HEK293 (cell line): Measurements from ENCODE around the gene CORO2B.

Source experiments
- CTCF ChIA-PET: fragments of 350-600 bp; formaldehyde crosslinking; extraction: SDS; loops from one replicate; lab custom pipeline; 2021; ENCODE audit warnings: antibody characterized with exemption; lab: Yijun Ruan, JAX
- POLR2A ChIA-PET: fragments of 300-600 bp; formaldehyde crosslinking; extraction: SDS; loops from one replicate; lab custom pipeline; 2020; ENCODE audit warnings: antibody characterized with exemption, inconsistent platforms; lab: Yijun Ruan, JAX
- H3K27ac ChIP-seq: fragments of 200-500 bp; sonication (Bioruptor generic); 2 replicates; pipeline ENCODE4 v1.5.1; 2014; ENCODE audit warnings: low read depth, low read length, control low read depth, inconsistent platforms; ENCODE audit errors: extremely low read depth
- H3K36me3 ChIP-seq, 2 experiments: fragments of 200-500 bp in 1 of 2; sonication (Bioruptor generic) in 1 of 2; 1 replicate in 1 of 2; 2 replicates in 1 of 2; pipeline ENCODE4 v1.5.1; 2014 to 2017; ENCODE audit warnings: inconsistent platforms in 2 of 2, low read length in 2 of 2; ENCODE audit not compliant: control insufficient read depth in 2 of 2, insufficient read depth in 1 of 2
- H3K4me1 ChIP-seq: fragments of 200-500 bp; sonication (Bioruptor generic); 2 replicates; pipeline ENCODE4 v1.5.1; 2014; ENCODE audit warnings: mild to moderate bottlenecking, low read length, inconsistent platforms; ENCODE audit not compliant: control insufficient read depth, insufficient read depth
- H3K4me3 ChIP-seq: 2 replicates; pipeline ENCODE4 v1.5.1; 2011; ENCODE audit warnings: low read depth, mild to moderate bottlenecking, control low read depth, low read length, moderate library complexity
- H3K9me3 ChIP-seq: fragments of 200-500 bp; sonication (Bioruptor generic); 2 replicates; pipeline ENCODE4 v1.5.1; 2014; ENCODE audit warnings: low read depth, low read length, inconsistent platforms; ENCODE audit not compliant: control insufficient read depth, insufficient read depth
- BCL11A ChIP-seq: fragments of 450-650 bp; formaldehyde crosslinking; IDR thresholded peaks from 2 replicates; pipeline ENCODE4 v1.5.1; 2016; ENCODE audit warnings: low read depth, missing biosample characterization, missing genetic modification characterization
- GLIS2 ChIP-seq: fragments of 450-650 bp; formaldehyde crosslinking; IDR thresholded peaks from 2 replicates; pipeline ENCODE4 v1.5.1; 2016; ENCODE audit warnings: missing biosample characterization, missing genetic modification characterization
- HOXD13 ChIP-seq: sonication (generic); formaldehyde crosslinking; IDR thresholded peaks from 2 replicates; pipeline ENCODE4 v1.8.0; 2022; ENCODE audit warnings: missing genetic modification reagents, borderline replicate concordance
- MEIS1 ChIP-seq: sonication (generic); formaldehyde crosslinking; IDR thresholded peaks from 2 replicates; pipeline ENCODE4 v1.8.1; 2022; ENCODE audit warnings: missing genetic modification reagents, mild to moderate bottlenecking, borderline replicate concordance
- SALL2 ChIP-seq: fragments of 450-650 bp; formaldehyde crosslinking; IDR thresholded peaks from 2 replicates; pipeline ENCODE4 v1.5.0; 2017; ENCODE audit warnings: missing biosample characterization, mild to moderate bottlenecking, missing genetic modification characterization, borderline replicate concordance
- SCRT2 ChIP-seq: fragments of 450-650 bp; formaldehyde crosslinking; IDR thresholded peaks from 2 replicates; pipeline ENCODE4 v1.5.1; 2016; ENCODE audit warnings: missing biosample characterization, missing genetic modification characterization
- SP7 ChIP-seq: fragments of 450-650 bp; formaldehyde crosslinking; IDR thresholded peaks from 2 replicates; pipeline ENCODE4 v1.5.1; 2016; ENCODE audit warnings: missing biosample characterization, missing genetic modification characterization
- ZBTB20 ChIP-seq: fragments of 450-650 bp; formaldehyde crosslinking; IDR thresholded peaks from 2 replicates; pipeline ENCODE4 v1.5.1; 2016; ENCODE audit warnings: missing biosample characterization, missing genetic modification characterization
- ZNF266 ChIP-seq: fragments of 450-650 bp; formaldehyde crosslinking; IDR thresholded peaks from 2 replicates; pipeline ENCODE4 v1.5.1; 2016; ENCODE audit warnings: missing biosample characterization, missing genetic modification characterization, low read depth
- ZNF292 ChIP-seq: fragments of 450-650 bp; formaldehyde crosslinking; IDR thresholded peaks from 2 replicates; pipeline ENCODE4 v1.5.1; 2016; ENCODE audit warnings: low read depth, missing biosample characterization, missing genetic modification characterization, borderline replicate concordance
- ZNF335 ChIP-seq: fragments of 450-650 bp; formaldehyde crosslinking; conservative IDR thresholded peaks from 2 replicates; pipeline ENCODE4 v1.5.1; 2016; ENCODE audit warnings: missing biosample characterization, missing genetic modification characterization
- ZNF350 ChIP-seq: fragments of 450-650 bp; formaldehyde crosslinking; IDR thresholded peaks from 2 replicates; pipeline ENCODE4 v1.5.0; 2017; ENCODE audit warnings: missing biosample characterization, mild to moderate bottlenecking, missing genetic modification characterization
- ZNF416 ChIP-seq: fragments of 450-650 bp; formaldehyde crosslinking; IDR thresholded peaks from 2 replicates; pipeline ENCODE4 v1.5.1; 2016; ENCODE audit warnings: missing biosample characterization, missing genetic modification characterization
- ZNF426 ChIP-seq: fragments of 450-650 bp; formaldehyde crosslinking; IDR thresholded peaks from 2 replicates; pipeline ENCODE4 v1.5.1; 2017; ENCODE audit warnings: missing biosample characterization, missing genetic modification characterization, mild to moderate bottlenecking, inconsistent platforms, moderate library complexity
- ZNF514 ChIP-seq: fragments of 450-650 bp; formaldehyde crosslinking; IDR thresholded peaks from 2 replicates; pipeline ENCODE4 v1.5.1; 2016; ENCODE audit warnings: missing biosample characterization, missing genetic modification characterization
- ZNF530 ChIP-seq: fragments of 450-650 bp; formaldehyde crosslinking; IDR thresholded peaks from 2 replicates; pipeline ENCODE4 v1.5.1; 2016; ENCODE audit warnings: low read depth, missing biosample characterization, missing genetic modification characterization
- ZNF544 ChIP-seq: fragments of 450-650 bp; formaldehyde crosslinking; IDR thresholded peaks from 2 replicates; pipeline ENCODE4 v1.5.0; 2017; ENCODE audit warnings: missing biosample characterization, missing genetic modification characterization
- ZNF600 ChIP-seq: fragments of 450-650 bp; formaldehyde crosslinking; IDR thresholded peaks from 2 replicates; pipeline ENCODE4 v1.5.1; 2016; ENCODE audit warnings: missing biosample characterization, missing genetic modification characterization
- ZNF664 ChIP-seq: fragments of 450-650 bp; formaldehyde crosslinking; IDR thresholded peaks from 2 replicates; pipeline ENCODE4 v1.5.1; 2016; ENCODE audit warnings: missing biosample characterization, missing genetic modification characterization
- ZNF768 ChIP-seq: fragments of 450-650 bp; formaldehyde crosslinking; IDR thresholded peaks from 2 replicates; pipeline ENCODE4 v1.5.1; 2018; ENCODE audit warnings: missing biosample characterization, mild to moderate bottlenecking, missing genetic modification characterization
- TF ChIP-seq, protein P1 (sequence below): fragments of 450-650 bp; formaldehyde crosslinking; IDR thresholded peaks from 2 replicates; pipeline ENCODE4 v1.5.1; 2016; ENCODE audit warnings: missing biosample characterization, missing genetic modification characterization
- TF ChIP-seq, protein P2 (sequence below): fragments of 450-650 bp; formaldehyde crosslinking; IDR thresholded peaks from 2 replicates; pipeline ENCODE4 v1.5.1; 2016; ENCODE audit warnings: missing biosample characterization, missing genetic modification characterization
- TF ChIP-seq, protein P3 (sequence below): fragments of 450-650 bp; IDR thresholded peaks from 2 replicates; pipeline ENCODE4 v1.5.1; 2018; ENCODE audit warnings: missing biosample characterization, missing genetic modification characterization
- TF ChIP-seq, protein P4 (sequence below): fragments of 450-650 bp; formaldehyde crosslinking; IDR thresholded peaks from 2 replicates; pipeline ENCODE4 v1.5.1; 2016; ENCODE audit warnings: missing biosample characterization, missing genetic modification characterization
- TF ChIP-seq, protein P5 (sequence below): fragments of 450-650 bp; formaldehyde crosslinking; IDR thresholded peaks from 2 replicates; pipeline ENCODE4; 2016; ENCODE audit warnings: missing biosample characterization, missing genetic modification characterization

Gene CORO2B

DNA sequence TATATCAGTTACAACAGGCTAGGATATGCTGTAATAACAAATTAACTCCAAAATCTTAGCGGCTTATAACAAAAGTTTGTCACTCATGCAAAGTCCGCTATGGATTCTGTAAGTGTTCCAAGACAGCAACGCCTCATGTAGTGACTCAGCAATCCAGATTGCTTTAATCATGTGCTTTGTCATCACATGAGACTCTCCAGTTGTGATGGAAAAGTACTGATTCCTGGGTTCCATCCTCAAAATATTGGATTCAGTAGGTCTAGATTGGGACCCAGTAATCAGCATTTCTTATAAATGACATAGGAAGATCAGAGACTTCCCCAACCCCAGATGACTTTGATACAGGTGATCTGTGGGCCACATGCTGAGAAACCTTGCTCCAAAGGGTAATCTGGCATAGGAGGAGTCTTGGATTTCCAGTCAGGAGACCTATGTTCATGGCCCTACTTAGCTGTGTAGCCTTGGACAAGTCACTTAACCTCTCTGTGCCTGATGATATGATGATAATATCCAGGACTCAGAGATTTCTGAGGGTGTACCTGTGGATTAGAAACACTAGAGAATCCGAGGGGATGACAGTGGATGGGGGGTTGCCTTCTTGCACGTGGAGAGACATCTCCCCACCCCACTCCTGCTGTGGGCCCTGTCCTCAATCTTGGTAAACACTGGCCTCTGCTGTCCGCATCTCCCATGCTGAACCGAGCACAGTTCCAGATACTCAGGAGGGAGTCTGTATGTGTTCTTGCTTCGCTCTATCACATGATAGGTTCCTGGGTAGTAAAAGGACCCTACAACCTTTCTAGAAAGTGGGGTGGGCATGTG is 65.5 kb downstream of the CORO2B start:
- peaks cover 5% of the 10 kb centered on the region; the same call in 1 of the 2 replicates for H3K4me1 ChIP-seq
- no peak overlapping the region for H3K27ac ChIP-seq
- CTCF ChIA-PET, result interaction anchor here (0.7 to 1.2 kb wide), 2 partner anchors 12 to 29 kb away, joined by 3 read pairs; no protein-coding TSS in a partner anchor
- no peaks in the 10 kb centered on the region for H3K9me3 ChIP-seq
- H3K4me3 ChIP-seq, result no peak overlapping the region
- H3K36me3 ChIP-seq, result no peaks in the 10 kb centered on the region; a peak in 1 of 3 replicates
- TF ChIP-seq ZNF600 (tag by site-specific recombination) (peak; percentile 39; the same call in 1 of the 2 replicates), ZNF530 (tag by site-specific recombination) (no peak), ZNF768 (tag by site-specific recombination) (peak; percentile 89), ZBTB20 (tag by site-specific recombination) (peak; percentile 92), SALL2 (tag by site-specific recombination) (no peak)
- TF ChIP-seq, protein P1, sequence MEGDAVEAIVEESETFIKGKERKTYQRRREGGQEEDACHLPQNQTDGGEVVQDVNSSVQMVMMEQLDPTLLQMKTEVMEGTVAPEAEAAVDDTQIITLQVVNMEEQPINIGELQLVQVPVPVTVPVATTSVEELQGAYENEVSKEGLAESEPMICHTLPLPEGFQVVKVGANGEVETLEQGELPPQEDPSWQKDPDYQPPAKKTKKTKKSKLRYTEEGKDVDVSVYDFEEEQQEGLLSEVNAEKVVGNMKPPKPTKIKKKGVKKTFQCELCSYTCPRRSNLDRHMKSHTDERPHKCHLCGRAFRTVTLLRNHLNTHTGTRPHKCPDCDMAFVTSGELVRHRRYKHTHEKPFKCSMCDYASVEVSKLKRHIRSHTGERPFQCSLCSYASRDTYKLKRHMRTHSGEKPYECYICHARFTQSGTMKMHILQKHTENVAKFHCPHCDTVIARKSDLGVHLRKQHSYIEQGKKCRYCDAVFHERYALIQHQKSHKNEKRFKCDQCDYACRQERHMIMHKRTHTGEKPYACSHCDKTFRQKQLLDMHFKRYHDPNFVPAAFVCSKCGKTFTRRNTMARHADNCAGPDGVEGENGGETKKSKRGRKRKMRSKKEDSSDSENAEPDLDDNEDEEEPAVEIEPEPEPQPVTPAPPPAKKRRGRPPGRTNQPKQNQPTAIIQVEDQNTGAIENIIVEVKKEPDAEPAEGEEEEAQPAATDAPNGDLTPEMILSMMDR, result 0 out of 2 replicates have a peak, but pooled peaks have one; percentile 20
- TF ChIP-seq, protein P2, sequence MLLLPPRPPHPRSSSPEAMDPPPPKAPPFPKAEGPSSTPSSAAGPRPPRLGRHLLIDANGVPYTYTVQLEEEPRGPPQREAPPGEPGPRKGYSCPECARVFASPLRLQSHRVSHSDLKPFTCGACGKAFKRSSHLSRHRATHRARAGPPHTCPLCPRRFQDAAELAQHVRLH (tag by site-specific recombination), result 0 out of 2 replicates have a peak, but pooled peaks have one; percentile 47
- POLR2A ChIA-PET, result no interaction called here

DNA sequence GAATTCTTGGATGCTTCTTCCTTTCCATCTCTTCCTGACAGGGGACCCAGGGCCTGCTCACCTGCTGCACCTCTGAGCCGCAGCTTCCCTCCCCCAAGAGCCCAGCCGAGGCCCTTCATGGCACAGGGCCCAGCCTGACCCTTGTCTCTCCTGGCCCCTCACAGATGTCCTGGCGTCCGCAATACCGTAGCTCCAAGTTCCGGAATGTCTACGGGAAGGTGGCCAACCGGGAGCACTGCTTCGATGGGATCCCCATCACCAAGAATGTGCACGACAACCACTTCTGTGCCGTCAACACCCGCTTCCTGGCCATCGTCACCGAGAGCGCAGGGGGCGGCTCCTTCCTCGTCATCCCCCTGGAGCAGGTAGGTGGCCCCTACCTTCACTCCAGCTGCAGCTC is 66.2 kb downstream of the CORO2B start:
- Histone ChIP-seq H3K36me3 (no peaks in the 10 kb centered on the region; a peak in 1 of 3 replicates), H3K4me3 (no peak overlapping the region), H3K9me3 (no peaks in the 10 kb centered on the region), H3K27ac (no peak overlapping the region), H3K4me1 (peaks cover 5% of the 10 kb centered on the region; the same call in 1 of the 2 replicates)
- no peak for TF ChIP-seq ZNF292
- TF ChIP-seq MEIS1 (CRISPR knock-in tag), result no peak
- TF ChIP-seq ZNF664 (tag by site-specific recombination), result no peak
- TF ChIP-seq ZNF350, result no peak
- TF ChIP-seq ZNF416, result no peak
- TF ChIP-seq SCRT2, result no peak
- no peak for TF ChIP-seq GLIS2 (tag by site-specific recombination)
- TF ChIP-seq ZNF514, result no peak
- TF ChIP-seq ZNF426 (tag by site-specific recombination), result no peak
- TF ChIP-seq, protein P3, sequence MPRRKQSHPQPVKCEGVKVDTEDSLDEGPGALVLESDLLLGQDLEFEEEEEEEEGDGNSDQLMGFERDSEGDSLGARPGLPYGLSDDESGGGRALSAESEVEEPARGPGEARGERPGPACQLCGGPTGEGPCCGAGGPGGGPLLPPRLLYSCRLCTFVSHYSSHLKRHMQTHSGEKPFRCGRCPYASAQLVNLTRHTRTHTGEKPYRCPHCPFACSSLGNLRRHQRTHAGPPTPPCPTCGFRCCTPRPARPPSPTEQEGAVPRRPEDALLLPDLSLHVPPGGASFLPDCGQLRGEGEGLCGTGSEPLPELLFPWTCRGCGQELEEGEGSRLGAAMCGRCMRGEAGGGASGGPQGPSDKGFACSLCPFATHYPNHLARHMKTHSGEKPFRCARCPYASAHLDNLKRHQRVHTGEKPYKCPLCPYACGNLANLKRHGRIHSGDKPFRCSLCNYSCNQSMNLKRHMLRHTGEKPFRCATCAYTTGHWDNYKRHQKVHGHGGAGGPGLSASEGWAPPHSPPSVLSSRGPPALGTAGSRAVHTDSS (tag by site-specific recombination), result no peak
- no peak for TF ChIP-seq HOXD13
- no peak for TF ChIP-seq ZNF544 (tag by site-specific recombination)
- no peak for TF ChIP-seq ZNF266 (tag by site-specific recombination)
- TF ChIP-seq, protein P4, sequence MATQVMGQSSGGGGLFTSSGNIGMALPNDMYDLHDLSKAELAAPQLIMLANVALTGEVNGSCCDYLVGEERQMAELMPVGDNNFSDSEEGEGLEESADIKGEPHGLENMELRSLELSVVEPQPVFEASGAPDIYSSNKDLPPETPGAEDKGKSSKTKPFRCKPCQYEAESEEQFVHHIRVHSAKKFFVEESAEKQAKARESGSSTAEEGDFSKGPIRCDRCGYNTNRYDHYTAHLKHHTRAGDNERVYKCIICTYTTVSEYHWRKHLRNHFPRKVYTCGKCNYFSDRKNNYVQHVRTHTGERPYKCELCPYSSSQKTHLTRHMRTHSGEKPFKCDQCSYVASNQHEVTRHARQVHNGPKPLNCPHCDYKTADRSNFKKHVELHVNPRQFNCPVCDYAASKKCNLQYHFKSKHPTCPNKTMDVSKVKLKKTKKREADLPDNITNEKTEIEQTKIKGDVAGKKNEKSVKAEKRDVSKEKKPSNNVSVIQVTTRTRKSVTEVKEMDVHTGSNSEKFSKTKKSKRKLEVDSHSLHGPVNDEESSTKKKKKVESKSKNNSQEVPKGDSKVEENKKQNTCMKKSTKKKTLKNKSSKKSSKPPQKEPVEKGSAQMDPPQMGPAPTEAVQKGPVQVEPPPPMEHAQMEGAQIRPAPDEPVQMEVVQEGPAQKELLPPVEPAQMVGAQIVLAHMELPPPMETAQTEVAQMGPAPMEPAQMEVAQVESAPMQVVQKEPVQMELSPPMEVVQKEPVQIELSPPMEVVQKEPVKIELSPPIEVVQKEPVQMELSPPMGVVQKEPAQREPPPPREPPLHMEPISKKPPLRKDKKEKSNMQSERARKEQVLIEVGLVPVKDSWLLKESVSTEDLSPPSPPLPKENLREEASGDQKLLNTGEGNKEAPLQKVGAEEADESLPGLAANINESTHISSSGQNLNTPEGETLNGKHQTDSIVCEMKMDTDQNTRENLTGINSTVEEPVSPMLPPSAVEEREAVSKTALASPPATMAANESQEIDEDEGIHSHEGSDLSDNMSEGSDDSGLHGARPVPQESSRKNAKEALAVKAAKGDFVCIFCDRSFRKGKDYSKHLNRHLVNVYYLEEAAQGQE (tag by site-specific recombination), result no peak
- TF ChIP-seq SP7, result no peak
- TF ChIP-seq ZNF335 (tag by site-specific recombination), result no peak
- TF ChIP-seq BCL11A (tag by site-specific recombination), result no peak
- TF ChIP-seq, protein P5, sequence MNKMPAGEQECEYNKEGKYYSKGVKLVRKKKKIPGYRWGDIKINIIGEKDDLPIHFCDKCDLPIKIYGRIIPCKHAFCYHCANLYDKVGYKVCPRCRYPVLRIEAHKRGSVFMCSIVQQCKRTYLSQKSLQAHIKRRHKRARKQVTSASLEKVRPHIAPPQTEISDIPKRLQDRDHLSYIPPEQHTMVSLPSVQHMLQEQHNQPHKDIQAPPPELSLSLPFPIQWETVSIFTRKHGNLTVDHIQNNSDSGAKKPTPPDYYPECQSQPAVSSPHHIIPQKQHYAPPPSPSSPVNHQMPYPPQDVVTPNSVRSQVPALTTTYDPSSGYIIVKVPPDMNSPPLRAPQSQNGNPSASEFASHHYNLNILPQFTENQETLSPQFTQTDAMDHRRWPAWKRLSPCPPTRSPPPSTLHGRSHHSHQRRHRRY (tag by site-specific recombination), result no peak
- POLR2A ChIA-PET, result no interaction called here
- CTCF ChIA-PET, result interaction anchor here (0.7 to 1.3 kb wide), 4 partner anchors 10 to 292 kb away, joined by 3 to 5 read pairs (median 4); no protein-coding TSS in a partner anchor
